IMR-90 (cell line): ENCODE measurements around the gene VEGFC. TPM values are rescaled to one million over a fixed set of nuclear protein-coding genes. Genes with fewer than 3 reads are reported as not detected.

ENCODE experiments used
- ATAC-seq: fragments of 200-7000 bp; cut with Tn5 transposase; 2 replicates; pipeline ENCODE4 v1.9.1; 2020; ENCODE audit warnings: low read depth, mild to moderate bottlenecking, moderate library complexity
- BruUV-seq: library from RNA; stranded (reverse); fragments of 400-500 nt; replicated peaks from 2 replicates; lab custom pipeline; 2021; lab: Mats Ljungman, UMichigan
- CTCF ChIA-PET: fragments of 300-600 bp; formaldehyde crosslinking; extraction: SDS; loops from one replicate; lab custom pipeline; 2021; ENCODE audit warnings: antibody characterized with exemption; lab: Yijun Ruan, JAX
- POLR2A ChIA-PET: fragments of 300-600 bp; sonication (Branson Sonifier 250); formaldehyde crosslinking; loops from one replicate; lab custom pipeline; 2022; ENCODE audit warnings: antibody characterized with exemption; ENCODE audit not compliant: unreplicated experiment; lab: Charles Lee
- DNase-seq: peaks from one replicate; pipeline ENCODE4 v3.0.0; 2013
- H2AFZ ChIP-seq: replicated peaks from 2 replicates; pipeline ENCODE3; 2013; ENCODE audit warnings: low read length, mild to moderate bottlenecking; ENCODE audit not compliant: poor library complexity
- H2AK5ac ChIP-seq: 2 replicates; pipeline ENCODE4 v1.6.1; 2013; ENCODE audit warnings: low read depth, low read length, inconsistent platforms
- H2AK9ac ChIP-seq: replicated peaks from 2 replicates; pipeline ENCODE3; 2013; ENCODE audit warnings: mild to moderate bottlenecking, low read depth, low read length, moderate library complexity; ENCODE audit not compliant: poor library complexity
- H2BK120ac ChIP-seq: 2 replicates; pipeline ENCODE4 v1.6.1; 2013; ENCODE audit warnings: low read depth, low read length, inconsistent platforms
- H2BK15ac ChIP-seq: 3 replicates; pipeline ENCODE4 v1.6.1; 2013; ENCODE audit warnings: low read depth, low read length, inconsistent platforms
- H2BK20ac ChIP-seq: 2 replicates; pipeline ENCODE4 v1.6.1; 2013; ENCODE audit warnings: low read depth, mild to moderate bottlenecking, inconsistent platforms, low read length, moderate library complexity
- H2BK5ac ChIP-seq: 2 replicates; pipeline ENCODE4 v1.6.1; 2013; ENCODE audit warnings: mild to moderate bottlenecking, low read depth, low read length, inconsistent platforms; ENCODE audit not compliant: poor library complexity, severe bottlenecking
- H3K14ac ChIP-seq: replicated peaks from 2 replicates; pipeline ENCODE4 v1.6.1; 2013; ENCODE audit warnings: low read depth, low read length, inconsistent platforms
- H3K18ac ChIP-seq: 2 replicates; pipeline ENCODE4 v1.6.1; 2013; ENCODE audit warnings: low read depth, low read length, control low read depth
- H3K23ac ChIP-seq: 2 replicates; pipeline ENCODE4 v1.6.1; 2013; ENCODE audit warnings: low read depth, low read length, inconsistent platforms
- H3K27ac ChIP-seq: 2 replicates; pipeline ENCODE4 v1.5.1; 2013; ENCODE audit warnings: mild to moderate bottlenecking, control low read depth, low read length; ENCODE audit not compliant: insufficient read depth
- H3K27me3 ChIP-seq: 2 replicates; pipeline ENCODE4 v1.6.1; 2013; ENCODE audit warnings: low read length; ENCODE audit not compliant: control insufficient read depth, insufficient read depth
- H3K36me3 ChIP-seq: 2 replicates; pipeline ENCODE4 v1.6.1; 2013; ENCODE audit warnings: low read length, mixed read lengths; ENCODE audit not compliant: control insufficient read depth, insufficient read depth
- H3K4ac ChIP-seq: 2 replicates; pipeline ENCODE4 v1.6.1; 2013; ENCODE audit warnings: low read depth, low read length, inconsistent platforms
- H3K4me1 ChIP-seq: 2 replicates; pipeline ENCODE4 v1.6.1; 2013; ENCODE audit warnings: low read length, mixed read lengths; ENCODE audit not compliant: control insufficient read depth, insufficient read depth
- H3K4me2 ChIP-seq: 2 replicates; pipeline ENCODE4 v1.6.1; 2013; ENCODE audit warnings: low read depth, mild to moderate bottlenecking, control low read depth, low read length, moderate library complexity
- H3K4me3 ChIP-seq: 2 replicates; pipeline ENCODE4 v1.5.1; 2013; ENCODE audit warnings: low read depth, mild to moderate bottlenecking, control low read depth, low read length, moderate library complexity; ENCODE audit not compliant: insufficient read depth
- H3K56ac ChIP-seq: 2 replicates; pipeline ENCODE4 v1.6.1; 2013; ENCODE audit warnings: low read length, inconsistent platforms; ENCODE audit not compliant: insufficient read depth; ENCODE audit errors: extremely low read depth
- H3K79me1 ChIP-seq, 2 experiments: 2 replicates each; pipeline ENCODE4 v1.6.1; 2013; ENCODE audit warnings: low read length in 2 of 2, inconsistent platforms in 1 of 2, low read depth in 1 of 2
- H3K9ac ChIP-seq: 2 replicates; pipeline ENCODE4 v1.6.1; 2013; ENCODE audit warnings: low read depth, low read length, control low read depth
- H3K9me1 ChIP-seq: 2 replicates; pipeline ENCODE4 v1.6.1; 2013; ENCODE audit warnings: low read length, inconsistent platforms; ENCODE audit not compliant: insufficient read depth
- H3K9me3 ChIP-seq: 2 replicates; pipeline ENCODE4 v1.6.1; 2013; ENCODE audit warnings: low read length; ENCODE audit not compliant: control insufficient read depth, insufficient read depth
- H4K20me1 ChIP-seq: 2 replicates; pipeline ENCODE4 v1.6.1; 2013; ENCODE audit warnings: low read length, inconsistent platforms; ENCODE audit not compliant: insufficient read depth
- H4K5ac ChIP-seq: 2 replicates; pipeline ENCODE4 v1.6.1; 2013; ENCODE audit warnings: mild to moderate bottlenecking, low read depth, low read length, control low read depth
- H4K8ac ChIP-seq, 2 experiments: 2 replicates each; pipeline ENCODE4 v1.6.1; 2013; ENCODE audit warnings: low read depth in 2 of 2, low read length in 2 of 2, control low read depth in 1 of 2, inconsistent platforms in 1 of 2
- H4K91ac ChIP-seq: 2 replicates; pipeline ENCODE4 v1.6.1; 2013; ENCODE audit warnings: low read depth, low read length, inconsistent platforms; ENCODE audit not compliant: insufficient read depth
- CEBPB ChIP-seq: IDR thresholded peaks from 2 replicates; pipeline ENCODE4 v1.6.1; 2012; ENCODE audit warnings: low read depth, low read length, improper control_type of control experiment
- WGBS, 2 experiments: methylation state at CpG; one replicate each; pipeline versions ENCODE4 v1.1.5 to v1.1.7; 2013; ENCODE audit warnings: missing lambda C conversion rate in 2 of 2; ENCODE audit not compliant: insufficient read length in 1 of 2; ENCODE audit errors: extremely low coverage in 2 of 2; 5-methylcytosine and 5-hydroxymethylcytosine counted together
- dilution Hi-C: fragments of 300-500 bp; cut with HindIII; formaldehyde crosslinking; loops from one replicate; pipeline ENCODE4 v1.14.3; 2018; ENCODE audit warnings: low sequenced_read_pairs; ENCODE audit not compliant: unreplicated experiment
- in situ Hi-C: fragments of 300-500 bp; cut with MboI; formaldehyde crosslinking; loops from 3 replicates; pipeline ENCODE4 v1.14.3; 2019; ENCODE audit warnings: low sequenced_read_pairs, inconsistent platforms, mixed read lengths
- intact Hi-C: fragments of 100-400 bp; cut with micrococcal nuclease; formaldehyde crosslinking; loops from 2 replicates; pipeline ENCODE4 v1.10.0; 2022
- polyA plus RNA-seq, 3 experiments: library from polyadenylated mRNA; depleted of rRNA; stranded (reverse); fragments of >200 nt; gene quantifications; 2 replicates each; pipeline ENCODE4 v1.2.3, GENCODE V29; 2012; ENCODE audit warnings: low replicate concordance in 1 of 3
- total RNA-seq: library from RNA; depleted of rRNA; stranded (reverse); fragments of >200 nt; gene quantifications from 2 replicates; pipeline ENCODE4 v1.2.3, GENCODE V29; 2012
- TF ChIP-seq, protein P1 (sequence below): fragments of 150-350 bp; IDR thresholded peaks from 2 replicates; pipeline ENCODE4 v1.6.1; 2017; ENCODE audit warnings: mild to moderate bottlenecking, antibody characterized with exemption, low read length, low read depth

Gene VEGFC
- total and polyA plus RNA-seq, 2 of the 4 experiments (the other 2 are of a cell fraction), result 22.9 to 49.7 TPM

- Histone ChIP-seq H2AK5ac (no peak overlapping the region; the same call in 1 of the 2 replicates), H3K4me3 (no peak overlapping the region), H3K23ac (no peak overlapping the region), H2BK20ac (no peak overlapping the region), H3K56ac (no peak overlapping the region), H4K20me1 (no peaks in the 10 kb centered on the region), H2AK9ac (no peak overlapping the region), H3K18ac (no peak overlapping the region), H2BK120ac (no peak overlapping the region), H4K5ac (no peak overlapping the region), H3K9me3 (no peaks in the 10 kb centered on the region), H4K8ac (no peak overlapping the region), H3K4ac (no peak overlapping the region), H3K9ac (no peak overlapping the region), H3K9me1 (peaks cover 2% of the 10 kb centered on the region; the same call in 1 of the 2 replicates), H3K4me1 (peaks cover 5% of the 10 kb centered on the region; the same call in 1 of the 2 replicates), H4K91ac (no peak overlapping the region), H3K27ac (no peak overlapping the region), H2BK15ac (no peak overlapping the region), H3K14ac (no peak overlapping the region), H3K27me3 (no peaks in the 10 kb centered on the region), H3K79me1 (no peaks in the 10 kb centered on the region), H2BK5ac (no peak overlapping the region), H3K4me2 (no peak overlapping the region), H2AFZ (no peak overlapping the region), H3K36me3 (no peaks in the 10 kb centered on the region)
- CTCF ChIA-PET, result interaction anchor here (0.6 kb wide), 1 partner anchor 162 kb away, joined by 3 read pairs; no protein-coding TSS in a partner anchor
- BruUV-seq, result no TSS peak
- WGBS, 2 experiments, result 100% methylated on average over 1 of the region's 2 CpGs; no CpG with 5 or more reads in 1 of the 2 experiments
- intact Hi-C loops (no loop called here), in situ Hi-C loops (no loop called here), dilution Hi-C loops (no loop called here)
- ATAC-seq (no peak), DNase-seq (peak; percentile 23)
- peak; percentile 28; the same call in 1 of the 2 replicates for TF ChIP-seq CEBPB
- TF ChIP-seq, protein P1, sequence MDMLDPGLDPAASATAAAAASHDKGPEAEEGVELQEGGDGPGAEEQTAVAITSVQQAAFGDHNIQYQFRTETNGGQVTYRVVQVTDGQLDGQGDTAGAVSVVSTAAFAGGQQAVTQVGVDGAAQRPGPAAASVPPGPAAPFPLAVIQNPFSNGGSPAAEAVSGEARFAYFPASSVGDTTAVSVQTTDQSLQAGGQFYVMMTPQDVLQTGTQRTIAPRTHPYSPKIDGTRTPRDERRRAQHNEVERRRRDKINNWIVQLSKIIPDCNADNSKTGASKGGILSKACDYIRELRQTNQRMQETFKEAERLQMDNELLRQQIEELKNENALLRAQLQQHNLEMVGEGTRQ, result no peak
- POLR2A ChIA-PET, result no interaction called here
These were observed 153.7 kb downstream of the VEGFC start for GRCh38 chr4:176638992-176639391.
